ENCODE measurements around the gene VKORC1.

VKORC1 gene
- long read RNA-seq, transcript VKORC1-203 (2 exons, 901 nt): minor isoform, 7 of 55 reads
- long read RNA-seq, transcript VKORC1-205 (3 exons, 1,012 nt): major isoform, 44 of 55 reads
- long read RNA-seq, partial matches to known transcripts: 0 of 55 reads
- long read RNA-seq, other reads (novel, unspliced or antisense): 4 of 55 reads

- Histone ChIP-seq H3K27me3 (ENCODE audit: insufficient read depth, poor library complexity, severe bottlenecking) (no peaks in the 10 kb centered on the region), H3K27ac (replicated peaks) (peak within 1 kb of the TSS; percentile 68), H3K4me3 (replicated peaks; ENCODE audit: insufficient read depth, low read length) (peak within 1 kb of the TSS; percentile 79)
- peak; percentile 97 to 98 for DNase-seq (ENCODE audit: low read depth in 1 of 2, low spot score in 1 of 2)
- TF ChIP-seq POLR2AphosphoS5 (IDR thresholded peaks at IDR 0.05; ENCODE audit: low read depth) (no peak), GABPA (IDR thresholded peaks at IDR 0.05; ENCODE audit: low read depth) (no peak), REST (IDR thresholded peaks at IDR 0.05; ENCODE audit: insufficient replicate concordance, low read depth) (no peak), CTCF (IDR thresholded peaks at IDR 0.05; ENCODE audit: insufficient read depth, low read length) (no peak), SPI1 (IDR thresholded peaks at IDR 0.05; ENCODE audit: borderline replicate concordance, low read depth) (no peak)
Observed at GRCh38 chr16:31094424-31095120, at the start of gene VKORC1. Gene VKORC1, minus strand, starts transcription at chr16:31094797. Its CDS starts 68 bp downstream, at chr16:31094729.

GRCh38 chr16:31143694-31144148 lies 49.1 kb upstream of the VKORC1 start:
- no peak for DNase-seq (ENCODE audit: low read depth in 1 of 2, low spot score in 1 of 2)
- TF ChIP-seq CTCF (IDR thresholded peaks at IDR 0.05; ENCODE audit: insufficient read depth, low read length) (no peak), REST (IDR thresholded peaks at IDR 0.05; ENCODE audit: insufficient replicate concordance, low read depth) (no peak), GABPA (IDR thresholded peaks at IDR 0.05; ENCODE audit: low read depth) (no peak), SPI1 (IDR thresholded peaks at IDR 0.05; ENCODE audit: borderline replicate concordance, low read depth) (no peak), POLR2AphosphoS5 (IDR thresholded peaks at IDR 0.05; ENCODE audit: low read depth) (no peak)
- Histone ChIP-seq H3K27me3 (ENCODE audit: insufficient read depth, poor library complexity, severe bottlenecking) (no peaks in the 10 kb centered on the region), H3K4me3 (replicated peaks; ENCODE audit: insufficient read depth, low read length) (no peak overlapping the region), H3K27ac (replicated peaks) (no peak overlapping the region)

GRCh38 chr16:31143011-31143693 lies 48.6 kb upstream of the VKORC1 start:
- Histone ChIP-seq H3K27ac (replicated peaks) (no peak overlapping the region), H3K27me3 (ENCODE audit: insufficient read depth, poor library complexity, severe bottlenecking) (no peaks in the 10 kb centered on the region), H3K4me3 (replicated peaks; ENCODE audit: insufficient read depth, low read length) (no peak overlapping the region; the same call in 1 of the 2 replicates)
- no peak for TF ChIP-seq SPI1 (IDR thresholded peaks at IDR 0.05; ENCODE audit: borderline replicate concordance, low read depth)
- TF ChIP-seq CTCF (IDR thresholded peaks at IDR 0.05; ENCODE audit: insufficient read depth, low read length): no peak
- TF ChIP-seq GABPA (IDR thresholded peaks at IDR 0.05; ENCODE audit: low read depth): no peak
- TF ChIP-seq POLR2AphosphoS5 (IDR thresholded peaks at IDR 0.05; ENCODE audit: low read depth): no peak
- TF ChIP-seq REST (IDR thresholded peaks at IDR 0.05; ENCODE audit: insufficient replicate concordance, low read depth): no peak
- no peak for DNase-seq (ENCODE audit: low read depth in 1 of 2, low spot score in 1 of 2)

All from HL-60 (cell line).